ENCODE data around the gene GPX6. TPM values are rescaled to one million over a fixed set of nuclear protein-coding genes. Genes with fewer than 3 reads are reported as not detected.
"Not testable (repeated sequence)": the region's sequence is repeated elsewhere in the genome, so short reads cannot be mapped to it uniquely, and the experiment has no call there.

GPX6 gene
- total RNA-seq, 1 donor from 2014 or later, result not detected

GRCh38 chr6:28522594-28523240 is 7.1 kb upstream of the GPX6 start:
- Histone ChIP-seq H3K4me3 (ENCODE audit: low read depth, low read length) (no peak overlapping the region), H3K27me3 (ENCODE audit: control insufficient read depth, insufficient read depth, low read length) (peaks cover 2% of the 10 kb centered on the region), H3K36me3 (ENCODE audit: control insufficient read depth, insufficient read depth, low read length) (no peaks in the 10 kb centered on the region)
- no peak for DNase-seq (ENCODE audit: low read depth)
- no peak for TF ChIP-seq CTCF (IDR thresholded peaks at IDR 0.05; ENCODE audit: insufficient read depth, low read length, poor library complexity, severe bottlenecking)

GRCh38 chr6:28517964-28518363 is 2.4 kb upstream of the GPX6 start:
- no peak for TF ChIP-seq CTCF (IDR thresholded peaks at IDR 0.05; ENCODE audit: insufficient read depth, low read length, poor library complexity, severe bottlenecking)
- peaks cover 12% of the 10 kb centered on the region for H3K27me3 ChIP-seq (ENCODE audit: control insufficient read depth, insufficient read depth, low read length)
- DNase-seq (ENCODE audit: low read depth), result no peak

GRCh38 chr6:28512387-28512786 is 3.2 kb downstream of the GPX6 start:
- H3K27me3 ChIP-seq (ENCODE audit: control insufficient read depth, insufficient read depth, low read length), result peaks cover 10% of the 10 kb centered on the region

More at GRCh38 chr6:28517964-28518363, 2.4 kb upstream of the GPX6 start:
- Histone ChIP-seq H3K4me3 (ENCODE audit: low read depth, low read length) (no peak overlapping the region), H3K36me3 (ENCODE audit: control insufficient read depth, insufficient read depth, low read length) (no peaks in the 10 kb centered on the region)

GRCh38 chr6:28511628-28512300 is 3.8 kb downstream of the GPX6 start:
- no peak for TF ChIP-seq CTCF (IDR thresholded peaks at IDR 0.05; ENCODE audit: insufficient read depth, low read length, poor library complexity, severe bottlenecking)
- no peaks in the 10 kb centered on the region for H3K36me3 ChIP-seq (ENCODE audit: control insufficient read depth, insufficient read depth, low read length)
- peaks cover 10% of the 10 kb centered on the region for H3K27me3 ChIP-seq (ENCODE audit: control insufficient read depth, insufficient read depth, low read length)
- DNase-seq (ENCODE audit: low read depth), result no peak
- no peak overlapping the region for H3K4me3 ChIP-seq (ENCODE audit: low read depth, low read length)

More at GRCh38 chr6:28512387-28512786, 3.2 kb downstream of the GPX6 start:
- not testable (repeated sequence) for H3K4me3 ChIP-seq (ENCODE audit: low read depth, low read length); DNase-seq (ENCODE audit: low read depth); H3K36me3 ChIP-seq (ENCODE audit: control insufficient read depth, insufficient read depth, low read length)

GRCh38 chr6:28506807-28507475 is 8.7 kb downstream of the GPX6 start:
- Histone ChIP-seq H3K36me3 (ENCODE audit: control insufficient read depth, insufficient read depth, low read length) (no peaks in the 10 kb centered on the region), H3K4me3 (ENCODE audit: low read depth, low read length) (no peak overlapping the region), H3K27me3 (ENCODE audit: control insufficient read depth, insufficient read depth, low read length) (no peaks in the 10 kb centered on the region)
- TF ChIP-seq CTCF (IDR thresholded peaks at IDR 0.05; ENCODE audit: insufficient read depth, low read length, poor library complexity, severe bottlenecking), result no peak
- DNase-seq (ENCODE audit: low read depth), result no peak

- TF ChIP-seq CTCF (IDR thresholded peaks at IDR 0.05; ENCODE audit: insufficient read depth, low read length, poor library complexity, severe bottlenecking), result no peak
- Histone ChIP-seq H3K4me3 (ENCODE audit: low read depth, low read length) (no peak overlapping the region), H3K36me3 (ENCODE audit: control insufficient read depth, insufficient read depth, low read length) (no peaks in the 10 kb centered on the region), H3K27me3 (ENCODE audit: control insufficient read depth, insufficient read depth, low read length) (no peaks in the 10 kb centered on the region)
- DNase-seq (ENCODE audit: low read depth), result no peak
These were observed 9.9 kb downstream of the GPX6 start for GRCh38 chr6:28505733-28506132.

- H3K4me3 ChIP-seq (ENCODE audit: low read depth, low read length); H3K36me3 ChIP-seq (ENCODE audit: control insufficient read depth, insufficient read depth, low read length); H3K27me3 ChIP-seq (ENCODE audit: control insufficient read depth, insufficient read depth, low read length); DNase-seq (ENCODE audit: low read depth): not testable (repeated sequence)
These were observed 12.8 kb downstream of the GPX6 start for GRCh38 chr6:28502709-28503305.

GRCh38 chr6:28502136-28502535 is 13.5 kb downstream of the GPX6 start:
- not testable (repeated sequence) for DNase-seq (ENCODE audit: low read depth)

More at GRCh38 chr6:28502136-28502535, 13.5 kb downstream of the GPX6 start:
- not testable (repeated sequence) for H3K36me3 ChIP-seq (ENCODE audit: control insufficient read depth, insufficient read depth, low read length); H3K4me3 ChIP-seq (ENCODE audit: low read depth, low read length); H3K27me3 ChIP-seq (ENCODE audit: control insufficient read depth, insufficient read depth, low read length)
